SJCRH30 (cell line): Measurements from ENCODE around the gene SSC5D. TPM values are rescaled to one million over a fixed set of nuclear protein-coding genes. Genes with fewer than 3 reads are reported as not detected.
"Not testable (repeated sequence)": the region's sequence is repeated elsewhere in the genome, so short reads cannot be mapped to it uniquely, and the experiment has no call there.

Experiments
- DNase-seq, 2 experiments: peaks; one replicate each; pipeline ENCODE4 v3.0.0-alpha.2; 2015 to 2020
- H3K27ac ChIP-seq: fragments of 250-450 bp; sonication (Bioruptor Pico); 2 replicates; pipeline ENCODE4 v1.5.1; 2020; ENCODE audit warnings: mild to moderate bottlenecking, moderate library complexity
- H3K27me3 ChIP-seq: fragments of 250-450 bp; sonication (Bioruptor Pico); 2 replicates; pipeline ENCODE4 v1.5.1; 2020; ENCODE audit warnings: mild to moderate bottlenecking, moderate library complexity
- H3K36me3 ChIP-seq: fragments of 250-450 bp; sonication (Bioruptor Pico); 2 replicates; pipeline ENCODE4 v1.5.1; 2020; ENCODE audit warnings: mild to moderate bottlenecking, moderate library complexity
- H3K4me1 ChIP-seq: fragments of 250-450 bp; sonication (Bioruptor Pico); 2 replicates; pipeline ENCODE4 v1.5.1; 2020; ENCODE audit warnings: mild to moderate bottlenecking, moderate library complexity
- H3K4me3 ChIP-seq: fragments of 250-450 bp; sonication (Bioruptor Pico); 2 replicates; pipeline ENCODE4 v1.5.1; 2020; ENCODE audit warnings: mild to moderate bottlenecking, moderate library complexity
- H3K9me3 ChIP-seq: fragments of 250-450 bp; sonication (Bioruptor Pico); replicated peaks from 2 replicates; pipeline ENCODE4 v1.5.1; 2020; ENCODE audit warnings: mild to moderate bottlenecking, moderate library complexity
- total RNA-seq: library from RNA; depleted of rRNA; stranded (reverse); fragments of >200 nt; shearing (Covaris generic); gene quantifications from 2 replicates; pipeline ENCODE4 v1.2.3, GENCODE V29; 2014

The SSC5D gene
- total RNA-seq, 1 experiment from 2014 or later, result 3.1 TPM

- H3K4me3 ChIP-seq, H3K27ac ChIP-seq, DNase-seq, H3K36me3 ChIP-seq, H3K9me3 ChIP-seq, H3K27me3 ChIP-seq: not testable (repeated sequence)
- H3K4me1 ChIP-seq, result peaks cover 29% of the 10 kb centered on the region
These were observed 8.6 kb downstream of the SSC5D start for GRCh38 chr19:55496820-55497219.

GRCh38 chr19:55497763-55498162 lies 9.5 kb downstream of the SSC5D start:
- Histone ChIP-seq H3K9me3 (no peaks in the 10 kb centered on the region), H3K36me3 (no peaks in the 10 kb centered on the region), H3K27ac (no peak overlapping the region), H3K27me3 (no peaks in the 10 kb centered on the region), H3K4me3 (no peak overlapping the region), H3K4me1 (peaks cover 23% of the 10 kb centered on the region)
- DNase-seq, result no peak

- H3K27me3 ChIP-seq, result no peaks in the 10 kb centered on the region
- peak in 1 of 2 experiments; percentile 61 for DNase-seq
- H3K4me1 ChIP-seq, result peaks cover 28% of the 10 kb centered on the region
- H3K36me3 ChIP-seq, result no peaks in the 10 kb centered on the region
- no peaks in the 10 kb centered on the region for H3K9me3 ChIP-seq
- H3K4me3 ChIP-seq, result no peak overlapping the region
- H3K27ac ChIP-seq, result no peak overlapping the region
These were observed 10.1 kb downstream of the SSC5D start for GRCh38 chr19:55498246-55498840.

GRCh38 chr19:55500368-55500952 lies 12.2 kb downstream of the SSC5D start:
- Histone ChIP-seq H3K4me1 (peaks cover 45% of the 10 kb centered on the region), H3K27me3 (no peaks in the 10 kb centered on the region), H3K36me3 (no peaks in the 10 kb centered on the region), H3K9me3 (no peaks in the 10 kb centered on the region), H3K4me3 (no peak overlapping the region), H3K27ac (no peak overlapping the region)
- DNase-seq, result no peak

- H3K36me3 ChIP-seq, result no peaks in the 10 kb centered on the region
- H3K27ac ChIP-seq, result peak overlapping the region; percentile 73
- H3K4me1 ChIP-seq, result peaks cover 37% of the 10 kb centered on the region
- H3K27me3 ChIP-seq, result no peaks in the 10 kb centered on the region
- H3K4me3 ChIP-seq, result no peak overlapping the region
- H3K9me3 ChIP-seq, result no peaks in the 10 kb centered on the region
- no peak for DNase-seq
These were observed 14.1 kb downstream of the SSC5D start for GRCh38 chr19:55502197-55502952.

GRCh38 chr19:55503157-55503501 lies 14.9 kb downstream of the SSC5D start:
- no peaks in the 10 kb centered on the region for H3K9me3 ChIP-seq
- H3K4me1 ChIP-seq, result peaks cover 42% of the 10 kb centered on the region
- H3K36me3 ChIP-seq, result no peaks in the 10 kb centered on the region
- DNase-seq, result peak in 1 of 2 experiments; percentile 72
- no peaks in the 10 kb centered on the region for H3K27me3 ChIP-seq
- peak overlapping the region; percentile 73 for H3K27ac ChIP-seq
- H3K4me3 ChIP-seq, result no peak overlapping the region

GRCh38 chr19:55503502-55504251 lies 15.4 kb downstream of the SSC5D start:
- H3K4me3 ChIP-seq, result peak overlapping the region; percentile 37
- no peaks in the 10 kb centered on the region for H3K9me3 ChIP-seq
- H3K36me3 ChIP-seq, result no peaks in the 10 kb centered on the region
- H3K27ac ChIP-seq, result peak overlapping the region; percentile 73
- peaks cover 40% of the 10 kb centered on the region for H3K4me1 ChIP-seq
- no peaks in the 10 kb centered on the region for H3K27me3 ChIP-seq
- peak; percentile 86 to 90 for DNase-seq

GRCh38 chr19:55504252-55504603 lies 16.0 kb downstream of the SSC5D start:
- Histone ChIP-seq H3K27ac (peak overlapping the region; percentile 73), H3K9me3 (no peaks in the 10 kb centered on the region), H3K36me3 (no peaks in the 10 kb centered on the region), H3K4me3 (no peak overlapping the region; the same call in 1 of the 2 replicates), H3K4me1 (peaks cover 38% of the 10 kb centered on the region), H3K27me3 (no peaks in the 10 kb centered on the region)
- DNase-seq, result no peak

- DNase-seq, result peak; percentile 62 to 87
- peak overlapping the region; percentile 73 for H3K27ac ChIP-seq
- H3K4me3 ChIP-seq, result no peak overlapping the region
- no peaks in the 10 kb centered on the region for H3K9me3 ChIP-seq
- H3K4me1 ChIP-seq, result peaks cover 38% of the 10 kb centered on the region
- H3K36me3 ChIP-seq, result no peaks in the 10 kb centered on the region
- H3K27me3 ChIP-seq, result no peaks in the 10 kb centered on the region
These were observed 16.7 kb downstream of the SSC5D start for GRCh38 chr19:55504981-55505380.

GRCh38 chr19:55508120-55508519 lies 19.9 kb downstream of the SSC5D start:
- no peaks in the 10 kb centered on the region for H3K9me3 ChIP-seq
- peak overlapping the region; percentile 60 for H3K27ac ChIP-seq
- peaks cover 35% of the 10 kb centered on the region for H3K4me1 ChIP-seq
- H3K36me3 ChIP-seq, result no peaks in the 10 kb centered on the region
- no peaks in the 10 kb centered on the region for H3K27me3 ChIP-seq
- no peak overlapping the region for H3K4me3 ChIP-seq
- peak; percentile 85 to 88 for DNase-seq

GRCh38 chr19:55516878-55517620 lies 28.8 kb downstream of the SSC5D start:
- no peak overlapping the region for H3K27ac ChIP-seq

GRCh38 chr19:55519451-55520311 lies 31.4 kb downstream of the SSC5D start:
- Histone ChIP-seq H3K36me3 (no peaks in the 10 kb centered on the region), H3K27ac (no peak overlapping the region), H3K4me3 (no peak overlapping the region), H3K27me3 (no peaks in the 10 kb centered on the region), H3K9me3 (no peaks in the 10 kb centered on the region), H3K4me1 (peaks cover 11% of the 10 kb centered on the region)
- no peak for DNase-seq

More at GRCh38 chr19:55516878-55517620, 28.8 kb downstream of the SSC5D start:
- peak; percentile 94 for DNase-seq
- H3K4me3 ChIP-seq, result no peak overlapping the region
- H3K9me3 ChIP-seq, result no peaks in the 10 kb centered on the region
- no peaks in the 10 kb centered on the region for H3K27me3 ChIP-seq
- peaks cover 15% of the 10 kb centered on the region for H3K4me1 ChIP-seq
- H3K36me3 ChIP-seq, result no peaks in the 10 kb centered on the region

- no peaks in the 10 kb centered on the region for H3K36me3 ChIP-seq
- peaks cover 14% of the 10 kb centered on the region for H3K4me1 ChIP-seq
- no peak overlapping the region for H3K27ac ChIP-seq
- no peak overlapping the region for H3K4me3 ChIP-seq
- no peaks in the 10 kb centered on the region for H3K27me3 ChIP-seq
- no peak for DNase-seq
- no peaks in the 10 kb centered on the region for H3K9me3 ChIP-seq
These were observed 32.6 kb downstream of the SSC5D start for GRCh38 chr19:55520691-55521292.
